Ascending aorta (tissue), 2 donors: Measurements from ENCODE around the gene PACRG. TPM values are rescaled to one million over a fixed set of nuclear protein-coding genes. Genes with fewer than 3 reads are reported as not detected.

Source experiments
- DNase-seq, 2 donors: peaks; one replicate each; pipeline ENCODE4 v3.0.0-alpha.2; 2019; ENCODE audit warnings: low spot score in 2 of 2
- H3K27ac ChIP-seq, 2 donors: fragments of 200-600 bp; sonication (generic); one replicate each; pipeline ENCODE4 v1.5.1; 2016 to 2017; ENCODE audit warnings: mild to moderate bottlenecking in 1 of 2
- H3K27me3 ChIP-seq: fragments of 200-600 bp; sonication (generic); one replicate; pipeline ENCODE4 v1.5.1; 2017
- H3K36me3 ChIP-seq, 2 donors: fragments of 200-600 bp; sonication (generic); one replicate each; pipeline ENCODE4 v1.5.1; 2016
- H3K4me1 ChIP-seq, 2 donors: fragments of 200-600 bp; sonication (generic); one replicate each; pipeline ENCODE4 v1.5.1; 2016 to 2017; ENCODE audit warnings: mild to moderate bottlenecking in 1 of 2
- H3K4me3 ChIP-seq, 2 donors: fragments of 200-600 bp; sonication (generic); one replicate each; pipeline ENCODE4 v1.5.1; 2016 to 2017; ENCODE audit warnings: mild to moderate bottlenecking in 1 of 2
- H3K9me3 ChIP-seq, 2 donors: fragments of 200-600 bp; sonication (generic); one replicate each; pipeline ENCODE4 v1.5.1; 2016
- intact Hi-C: fragments of 100-400 bp; cut with DNase I; formaldehyde crosslinking; loops from one replicate; pipeline ENCODE4 v1.15.1; 2023
- total RNA-seq: library from RNA; depleted of rRNA; stranded (reverse); fragments of >200 nt; gene quantifications from one replicate; pipeline ENCODE4 v1.1.0, GENCODE V29; 2016
- TF ChIP-seq, protein P1 (sequence below), 3 experiments: fragments of 200-600 bp in 2 of 3; fragments of 450-650 bp in 1 of 3; sonication (generic) in 2 of 3; IDR thresholded peaks; one replicate each; pipeline ENCODE4 v1.5.1; 2016 to 2019; ENCODE audit warnings: antibody characterized with exemption in 3 of 3, mild to moderate bottlenecking in 1 of 3, moderate library complexity in 1 of 3

The PACRG gene
- total RNA-seq, 1 donor from 2014 or later: not detected

DNA sequence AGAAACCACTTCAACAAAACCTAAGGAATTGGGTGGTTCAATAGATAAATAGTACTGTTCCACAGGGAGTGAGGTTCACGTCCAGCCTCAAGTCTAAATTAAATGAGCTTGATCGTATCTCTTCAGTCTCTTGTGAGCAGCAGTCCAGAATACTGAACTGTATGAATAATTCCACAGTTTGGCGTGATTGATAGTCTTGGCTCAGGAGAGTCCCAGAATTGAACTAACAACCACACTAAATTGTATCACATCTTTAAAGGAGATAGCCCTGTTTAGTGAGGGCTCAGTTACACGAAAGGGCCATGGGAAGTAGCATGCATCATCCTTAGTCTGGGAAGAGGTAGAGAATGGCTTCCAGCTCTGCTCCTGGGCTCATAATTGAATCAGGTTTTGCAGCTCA lies 224.6 kb downstream of the PACRG start:
- DNase-seq: no peak
- TF ChIP-seq, protein P1, sequence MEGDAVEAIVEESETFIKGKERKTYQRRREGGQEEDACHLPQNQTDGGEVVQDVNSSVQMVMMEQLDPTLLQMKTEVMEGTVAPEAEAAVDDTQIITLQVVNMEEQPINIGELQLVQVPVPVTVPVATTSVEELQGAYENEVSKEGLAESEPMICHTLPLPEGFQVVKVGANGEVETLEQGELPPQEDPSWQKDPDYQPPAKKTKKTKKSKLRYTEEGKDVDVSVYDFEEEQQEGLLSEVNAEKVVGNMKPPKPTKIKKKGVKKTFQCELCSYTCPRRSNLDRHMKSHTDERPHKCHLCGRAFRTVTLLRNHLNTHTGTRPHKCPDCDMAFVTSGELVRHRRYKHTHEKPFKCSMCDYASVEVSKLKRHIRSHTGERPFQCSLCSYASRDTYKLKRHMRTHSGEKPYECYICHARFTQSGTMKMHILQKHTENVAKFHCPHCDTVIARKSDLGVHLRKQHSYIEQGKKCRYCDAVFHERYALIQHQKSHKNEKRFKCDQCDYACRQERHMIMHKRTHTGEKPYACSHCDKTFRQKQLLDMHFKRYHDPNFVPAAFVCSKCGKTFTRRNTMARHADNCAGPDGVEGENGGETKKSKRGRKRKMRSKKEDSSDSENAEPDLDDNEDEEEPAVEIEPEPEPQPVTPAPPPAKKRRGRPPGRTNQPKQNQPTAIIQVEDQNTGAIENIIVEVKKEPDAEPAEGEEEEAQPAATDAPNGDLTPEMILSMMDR (IDR thresholded peaks at IDR 0.05): no peak
- intact Hi-C loops: no loop called here
- Histone ChIP-seq H3K9me3 (no peaks in the 10 kb centered on the region), H3K4me3 (no peak overlapping the region), H3K27ac (no peak overlapping the region), H3K27me3 (no peaks in the 10 kb centered on the region), H3K4me1 (no peaks in the 10 kb centered on the region), H3K36me3 (no peaks in the 10 kb centered on the region)

DNA sequence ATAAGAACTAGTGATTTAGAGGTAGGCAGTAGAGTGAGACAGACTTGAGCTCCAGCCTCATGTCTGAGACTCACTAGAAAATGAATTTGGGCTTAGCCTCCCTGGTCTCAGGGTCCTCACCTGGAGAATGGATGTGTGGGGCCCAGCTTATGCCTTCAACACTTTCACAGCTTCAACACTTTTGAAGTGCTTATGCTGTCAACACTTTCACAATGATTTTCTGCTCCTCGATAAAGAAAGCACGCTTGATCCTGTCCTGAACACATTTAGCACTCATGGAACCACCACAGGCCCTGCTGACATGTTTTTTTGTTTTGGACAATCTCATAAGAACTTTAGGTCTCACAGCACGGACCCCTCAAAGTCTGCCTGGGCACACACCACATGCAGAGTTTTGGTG lies 229.3 kb downstream of the PACRG start:
- Histone ChIP-seq H3K9me3 (no peaks in the 10 kb centered on the region), H3K36me3 (no peaks in the 10 kb centered on the region), H3K27me3 (no peaks in the 10 kb centered on the region), H3K4me3 (no peak overlapping the region), H3K27ac (no peak overlapping the region), H3K4me1 (no peaks in the 10 kb centered on the region)
- intact Hi-C loops: no loop called here
- DNase-seq: no peak
- TF ChIP-seq, protein P1 (IDR thresholded peaks at IDR 0.05): no peak

DNA sequence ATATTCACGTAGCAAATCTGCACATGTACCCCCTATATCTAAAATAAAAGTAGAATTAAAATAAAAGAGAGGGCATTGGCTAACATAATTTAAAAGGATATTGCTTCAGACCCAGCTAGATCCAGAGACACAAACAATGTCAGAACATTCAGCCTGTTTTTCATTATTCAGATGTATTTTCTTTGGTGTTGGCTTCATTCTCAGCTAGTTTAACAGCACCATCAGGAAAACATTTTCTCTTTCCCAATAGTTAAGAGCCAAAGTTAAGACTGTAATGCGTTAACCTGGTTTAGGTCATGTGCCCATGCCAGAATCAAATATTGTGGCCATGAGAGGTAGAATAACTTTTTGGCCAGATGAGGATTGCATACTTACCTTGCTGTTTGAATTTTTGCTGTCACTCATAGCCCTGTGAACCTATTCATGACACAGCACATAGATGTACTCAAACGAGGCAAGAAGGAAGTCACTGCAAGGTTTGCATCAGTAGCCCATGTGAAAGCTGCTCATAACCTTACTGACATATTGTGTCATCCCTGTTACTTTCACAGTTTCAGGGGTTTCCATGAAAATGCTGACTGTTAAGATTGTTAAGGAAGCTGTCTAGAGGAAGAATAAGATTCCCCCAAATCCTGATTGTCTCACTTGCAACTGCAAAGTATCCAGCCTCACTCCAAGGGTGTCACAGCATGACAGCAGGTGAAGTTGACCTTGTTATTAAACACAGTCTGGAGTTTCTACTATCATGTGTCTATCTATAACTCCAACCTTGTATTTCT lies 233.1 kb downstream of the PACRG start:
- H3K27me3 ChIP-seq: no peaks in the 10 kb centered on the region
- H3K4me3 ChIP-seq: no peak overlapping the region
- no peak overlapping the region for H3K27ac ChIP-seq
- H3K4me1 ChIP-seq: no peaks in the 10 kb centered on the region
- no peaks in the 10 kb centered on the region for H3K9me3 ChIP-seq
- intact Hi-C loops: no loop called here
- DNase-seq: no peak
- TF ChIP-seq, protein P1 (IDR thresholded peaks at IDR 0.05): no peak
- H3K36me3 ChIP-seq: no peaks in the 10 kb centered on the region

DNA sequence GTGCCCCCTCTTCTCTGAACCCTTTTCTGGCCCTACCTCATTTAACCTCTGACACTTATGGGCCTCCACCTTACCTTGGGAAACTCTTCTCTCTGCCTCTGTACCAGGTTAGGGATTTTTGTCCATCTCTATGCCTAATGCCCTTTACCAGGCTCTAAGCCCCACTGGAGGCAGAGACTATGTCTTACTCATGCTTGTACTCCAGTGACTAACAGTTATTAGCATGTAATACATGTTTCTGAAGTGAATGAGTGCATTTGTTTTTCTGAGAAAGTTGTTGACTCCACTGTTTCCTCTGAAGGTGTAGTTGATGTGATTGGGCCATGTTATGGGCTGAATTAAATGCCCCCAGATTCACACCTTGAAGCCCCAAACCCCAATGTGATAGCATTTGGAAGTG lies 234.3 kb downstream of the PACRG start:
- TF ChIP-seq, protein P1 (IDR thresholded peaks at IDR 0.05): no peak
- intact Hi-C loops: no loop called here
- no peak overlapping the region for H3K4me3 ChIP-seq
- no peaks in the 10 kb centered on the region for H3K9me3 ChIP-seq
- no peak overlapping the region for H3K27ac ChIP-seq
- no peak for DNase-seq
- H3K27me3 ChIP-seq: no peaks in the 10 kb centered on the region
- no peaks in the 10 kb centered on the region for H3K36me3 ChIP-seq
- H3K4me1 ChIP-seq: no peaks in the 10 kb centered on the region

DNA sequence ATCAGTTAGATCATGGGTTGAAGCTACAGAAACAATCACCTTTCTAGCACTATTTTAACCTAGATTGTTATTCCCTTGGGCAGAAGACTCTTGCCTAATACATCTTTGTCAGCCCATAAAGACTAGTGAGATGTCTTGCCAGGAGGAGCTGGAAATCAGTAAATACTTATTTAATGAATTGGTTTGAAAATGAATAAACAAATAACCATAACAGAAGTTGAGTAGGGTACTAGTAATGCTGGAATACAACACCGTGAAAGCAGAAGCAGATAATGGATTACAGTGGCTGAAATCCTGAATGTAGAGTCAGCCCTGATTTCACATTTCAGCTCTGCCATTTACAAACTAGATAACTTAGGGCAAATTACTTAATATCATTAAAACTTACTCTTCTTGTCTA lies 236.1 kb downstream of the PACRG start:
- intact Hi-C loops: no loop called here
- H3K36me3 ChIP-seq: no peaks in the 10 kb centered on the region
- no peak overlapping the region for H3K4me3 ChIP-seq
- H3K4me1 ChIP-seq: no peaks in the 10 kb centered on the region
- TF ChIP-seq, protein P1 (IDR thresholded peaks at IDR 0.05): no peak
- H3K27me3 ChIP-seq: no peaks in the 10 kb centered on the region
- no peak for DNase-seq
- no peaks in the 10 kb centered on the region for H3K9me3 ChIP-seq
- no peak overlapping the region for H3K27ac ChIP-seq
